NCI-H345 (cell line): ENCODE data around the gene C11orf98.
"Not testable (repeated sequence)": the region's sequence is repeated elsewhere in the genome, so short reads cannot be mapped to it uniquely, and the experiment has no call there.

ENCODE experiments used
- DNase-seq: peaks from one replicate; lab custom pipeline; 2025; lab: John Stamatoyannopoulos, UW

The C11orf98 gene

GRCh38 chr11:62650283-62650682, 14.7 kb downstream of the C11orf98 start:
- not testable (repeated sequence) for DNase-seq

- no peak for DNase-seq
These were observed 15.5 kb downstream of the C11orf98 start for GRCh38 chr11:62649486-62649885.

- DNase-seq, result no peak
These were observed 16.0 kb downstream of the C11orf98 start for GRCh38 chr11:62648967-62649364.

- DNase-seq, result no peak
These were observed 16.6 kb downstream of the C11orf98 start for GRCh38 chr11:62648185-62648966.

- DNase-seq, result no peak
These were observed 17.4 kb downstream of the C11orf98 start for GRCh38 chr11:62647609-62648005.

- DNase-seq, result no peak
These were observed 18.0 kb downstream of the C11orf98 start for GRCh38 chr11:62646825-62647608.

GRCh38 chr11:62645946-62646824, 18.8 kb downstream of the C11orf98 start, which contains the start of gene GANAB:
GANAB (minus strand) TSS chr11:62646613; CDS start chr11:62646599, 14 bp downstream.
- DNase-seq, result peak; percentile 99

GRCh38 chr11:62645671-62645945, 19.4 kb downstream of the C11orf98 start:
- no peak for DNase-seq

- no peak for DNase-seq
These were observed 20.8 kb downstream of the C11orf98 start for GRCh38 chr11:62644220-62644619.

- no peak for DNase-seq
These were observed 32.5 kb downstream of the C11orf98 start for GRCh38 chr11:62632492-62632891.

GRCh38 chr11:62627713-62628112, 37.3 kb downstream of the C11orf98 start:
- no peak for DNase-seq

GRCh38 chr11:62622476-62623089, 42.4 kb downstream of the C11orf98 start:
- no peak for DNase-seq

GRCh38 chr11:62621567-62622470, 43.2 kb downstream of the C11orf98 start, which contains the start of gene B3GAT3:
B3GAT3 (minus strand) TSS chr11:62621986; CDS start chr11:62621947, 39 bp downstream.
- DNase-seq, result peak; percentile 99

GRCh38 chr11:62621027-62621566, 43.9 kb downstream of the C11orf98 start:
- DNase-seq, result no peak

- not testable (repeated sequence) for DNase-seq
These were observed 48.1 kb downstream of the C11orf98 start for GRCh38 chr11:62616957-62617356.

GRCh38 chr11:62615521-62615920, 49.5 kb downstream of the C11orf98 start:
- no peak for DNase-seq

- DNase-seq, result no peak
These were observed 50.7 kb downstream of the C11orf98 start for GRCh38 chr11:62614275-62614674.

GRCh38 chr11:62613291-62613778, 51.7 kb downstream of the C11orf98 start:
- no peak for DNase-seq
